ENCODE results near the gene SOCS7.

GRCh38 chr17:38332735-38333134 is 18.9 kb upstream of the SOCS7 start:
- no peak for TF ChIP-seq CTCF (IDR thresholded peaks at IDR 0.05; ENCODE audit: low read length)
- no peak for TF ChIP-seq EZH2 (optimal IDR thresholded peaks at IDR 0.05; ENCODE audit: low read depth, low read length)
- no peak for TF ChIP-seq EZH2phosphoT487 (IDR thresholded peaks at IDR 0.05; ENCODE audit: low read length)
